MG63 (cell line): ENCODE measurements around the gene ZNF485. TPM values are rescaled to one million over a fixed set of nuclear protein-coding genes. Genes with fewer than 3 reads are reported as not detected.
A peak's percentile ranks its signal among the peaks of the same experiment; 100 is the strongest.

Source experiments
- DNase-seq: peaks from one replicate; pipeline ENCODE4 v3.0.0-alpha.2; 2020
- H3K27me3 ChIP-seq: fragments of 250-450 bp; sonication (Bioruptor Pico); 2 replicates; pipeline ENCODE4 v1.5.1; 2020; ENCODE audit warnings: mild to moderate bottlenecking, moderate library complexity
- H3K36me3 ChIP-seq: fragments of 250-450 bp; sonication (Bioruptor Pico); 2 replicates; pipeline ENCODE4 v1.5.1; 2020; ENCODE audit warnings: mild to moderate bottlenecking, moderate library complexity
- H3K4me3 ChIP-seq: fragments of 250-450 bp; sonication (Bioruptor Pico); 2 replicates; pipeline ENCODE4 v1.5.1; 2020; ENCODE audit warnings: mild to moderate bottlenecking, moderate library complexity
- H3K9me3 ChIP-seq: fragments of 250-450 bp; sonication (Bioruptor Pico); 2 replicates; pipeline ENCODE4 v1.5.1; 2020; ENCODE audit warnings: mild to moderate bottlenecking, moderate library complexity
- total RNA-seq: library from RNA; depleted of rRNA; stranded (reverse); fragments of >200 nt; shearing (Covaris generic); gene quantifications from 2 replicates; pipeline ENCODE4 v1.2.3, GENCODE V29; 2014; ENCODE audit warnings: low replicate concordance; rRNA removed

ZNF485 gene
- total RNA-seq, 1 experiment from 2014 or later: 5.5 TPM

DNA sequence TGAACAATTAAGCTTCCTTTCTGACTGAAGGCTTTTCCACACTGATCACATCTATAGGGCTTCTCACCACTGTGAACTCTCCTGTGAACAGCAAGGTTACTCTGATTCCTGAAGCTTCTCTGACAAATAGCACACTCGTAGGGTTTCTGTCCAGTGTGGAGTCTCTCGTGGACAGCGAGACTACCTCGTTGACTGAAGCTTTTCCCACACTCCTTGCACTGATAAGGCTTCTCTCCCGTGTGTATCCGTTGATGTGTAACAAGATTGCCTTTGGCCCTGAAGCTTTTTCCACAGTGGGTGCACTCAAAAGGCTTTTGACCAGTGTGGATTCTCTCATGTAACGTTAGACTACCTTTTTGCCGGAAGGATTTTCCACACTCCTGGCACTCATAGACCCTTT lies 38.0 kb downstream of the ZNF485 start:
- H3K4me3 ChIP-seq: no peak overlapping the region
- peaks cover 59% of the 10 kb centered on the region for H3K9me3 ChIP-seq
- H3K36me3 ChIP-seq: peaks cover 56% of the 10 kb centered on the region
- no peaks in the 10 kb centered on the region for H3K27me3 ChIP-seq
- no peak for DNase-seq

DNA sequence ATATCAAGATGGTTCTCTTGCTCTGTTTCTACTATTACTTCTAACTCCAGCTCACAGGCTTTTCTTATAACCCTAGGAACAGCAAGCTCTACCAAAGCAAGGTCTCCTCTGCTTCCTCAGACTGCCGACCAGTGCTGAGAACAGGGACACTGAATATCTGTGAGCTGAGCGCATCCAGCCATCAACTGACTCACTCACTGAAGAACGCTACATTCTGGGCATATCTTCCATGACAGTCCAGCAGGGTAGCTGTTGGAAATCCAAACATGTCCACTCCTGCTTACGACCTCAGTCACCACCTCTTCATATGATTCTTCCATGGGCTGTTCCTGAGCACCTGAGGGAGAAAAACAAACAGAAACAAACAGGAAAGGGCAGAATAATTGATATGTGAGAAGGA lies 39.6 kb downstream of the ZNF485 start:
- H3K27me3 ChIP-seq: no peaks in the 10 kb centered on the region
- peaks cover 59% of the 10 kb centered on the region for H3K9me3 ChIP-seq
- H3K4me3 ChIP-seq: no peak overlapping the region
- peaks cover 56% of the 10 kb centered on the region for H3K36me3 ChIP-seq
- DNase-seq: no peak

DNA sequence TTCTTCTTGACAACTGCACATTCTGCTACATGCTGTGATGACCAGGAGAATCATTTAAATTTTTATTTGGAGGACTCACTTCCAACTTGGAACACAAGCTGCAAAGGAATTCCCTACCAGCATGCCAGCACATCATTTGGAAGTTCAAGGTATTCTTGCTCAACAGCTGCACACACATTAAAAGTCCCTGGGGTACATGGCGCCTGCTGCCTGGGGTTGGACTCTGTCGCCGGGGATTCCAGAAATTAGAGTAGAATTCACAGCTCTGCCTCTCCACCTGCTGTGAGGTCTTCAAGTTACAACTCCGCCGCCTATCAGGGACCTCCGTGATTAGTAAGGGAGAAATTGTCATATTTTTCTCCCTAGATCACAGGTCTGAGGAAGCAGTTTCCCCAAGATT lies 41.3 kb downstream of the ZNF485 start:
- peaks cover 52% of the 10 kb centered on the region for H3K9me3 ChIP-seq
- no peak for DNase-seq
- H3K36me3 ChIP-seq: peaks cover 52% of the 10 kb centered on the region
- H3K27me3 ChIP-seq: no peaks in the 10 kb centered on the region
- H3K4me3 ChIP-seq: peak overlapping the region; percentile 63

DNA sequence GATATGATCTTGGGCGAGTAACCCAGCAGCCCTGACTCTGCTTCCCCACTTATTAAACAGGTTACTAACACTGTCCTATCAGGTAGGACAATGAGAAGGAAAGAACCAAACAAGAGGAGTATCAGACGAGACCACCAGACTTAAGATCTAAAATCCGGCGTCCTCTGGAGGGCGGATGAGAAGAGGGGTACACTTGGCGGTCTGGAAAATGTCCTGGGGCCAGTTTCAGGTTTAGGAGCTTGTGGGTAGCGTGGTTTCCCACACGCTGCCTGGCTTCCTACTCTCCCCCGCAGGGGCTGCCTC lies 41.8 kb downstream of the ZNF485 start:
- DNase-seq: no peak
- Histone ChIP-seq H3K9me3 (peaks cover 47% of the 10 kb centered on the region), H3K27me3 (no peaks in the 10 kb centered on the region), H3K36me3 (peaks cover 47% of the 10 kb centered on the region), H3K4me3 (peak overlapping the region; percentile 63)

DNA sequence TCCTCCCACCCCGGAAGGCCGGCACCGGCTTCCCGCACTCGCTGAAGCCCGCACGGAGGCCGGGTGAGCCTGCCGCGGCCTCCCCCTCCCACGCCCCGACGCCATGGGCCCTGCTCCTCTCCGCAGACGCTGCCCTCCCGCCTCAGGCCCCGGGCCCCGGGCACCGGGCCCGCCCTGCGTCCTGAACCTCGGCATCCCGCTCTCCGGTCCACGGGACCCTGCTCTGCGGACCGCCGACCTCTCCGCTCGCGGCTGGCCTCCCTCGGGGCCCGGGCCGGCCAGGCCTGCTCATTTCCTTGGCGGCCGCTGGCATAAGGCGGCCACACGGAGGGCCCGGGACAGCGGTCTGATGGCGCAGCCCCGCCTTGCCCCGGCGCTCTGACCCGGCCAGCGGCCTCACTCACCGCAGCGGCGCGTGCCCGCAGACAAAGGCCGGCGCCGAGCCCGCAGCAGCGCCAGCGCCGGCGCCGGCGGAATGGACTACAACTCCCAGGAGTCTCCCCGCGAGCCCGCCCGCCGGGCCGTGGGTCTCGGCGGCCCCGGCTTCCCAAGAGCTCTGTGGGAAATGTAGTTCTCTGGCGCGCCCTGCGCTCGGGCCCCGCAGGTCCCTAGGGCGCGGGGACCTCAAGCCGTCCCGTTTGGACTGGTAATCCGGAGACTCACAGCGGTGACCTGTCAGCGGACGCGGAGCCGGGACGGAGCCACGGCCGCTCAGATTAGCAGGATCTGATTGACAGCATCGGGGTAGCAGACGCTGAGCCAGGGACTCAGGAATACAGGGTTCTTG lies 42.4 kb downstream of the ZNF485 start, which contains the start of gene ZNF32:
ZNF32 (minus strand) TSS at position 484 of the 787 bp plus-strand sequence. CDS start 2,748 bp downstream, outside the sequence.
- peak; percentile 90 for DNase-seq
- Histone ChIP-seq H3K27me3 (no peaks in the 10 kb centered on the region), H3K4me3 (peak within 1 kb of the TSS; percentile 63), H3K36me3 (peaks cover 42% of the 10 kb centered on the region), H3K9me3 (peaks cover 42% of the 10 kb centered on the region)

DNA sequence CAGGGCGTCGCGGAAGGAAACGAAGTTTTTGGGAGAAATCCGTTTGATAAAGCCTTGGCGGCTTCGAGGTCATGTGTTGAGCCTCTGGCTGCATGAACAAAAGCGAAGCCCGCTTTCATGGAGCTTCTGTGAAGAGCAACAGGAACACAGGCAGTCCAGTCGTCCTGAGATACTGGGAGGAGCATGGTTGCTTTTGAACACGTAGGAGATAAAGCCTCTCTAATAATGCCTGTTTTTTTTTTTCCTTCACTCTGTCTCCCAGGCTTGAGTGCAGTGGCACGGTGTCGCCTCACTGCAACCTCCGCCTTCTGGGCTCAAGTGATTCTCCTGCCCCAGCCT lies 42.9 kb downstream of the ZNF485 start:
- Histone ChIP-seq H3K27me3 (no peaks in the 10 kb centered on the region), H3K9me3 (peaks cover 36% of the 10 kb centered on the region), H3K36me3 (peaks cover 36% of the 10 kb centered on the region), H3K4me3 (peak overlapping the region; percentile 63)
- DNase-seq: no peak

DNA sequence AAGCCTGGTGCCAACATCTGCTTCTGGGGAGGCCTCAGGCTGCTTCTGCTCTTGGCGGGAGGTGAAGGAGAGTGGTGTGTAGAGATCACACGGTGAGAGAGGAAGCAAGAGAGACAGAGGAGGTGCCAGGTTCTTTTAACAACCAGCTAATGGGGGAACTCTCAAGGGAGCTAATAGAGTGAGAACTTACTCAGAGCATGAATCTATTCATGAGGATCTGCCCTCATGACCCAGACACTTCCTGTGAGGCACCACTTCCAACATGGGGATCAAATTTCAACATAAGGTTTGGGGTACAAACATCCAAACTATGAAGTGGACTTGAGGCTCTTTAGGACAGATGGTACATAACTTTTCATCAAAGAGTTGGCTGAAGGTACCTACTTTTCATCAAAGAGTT lies 47.5 kb downstream of the ZNF485 start:
- Histone ChIP-seq H3K27me3 (no peaks in the 10 kb centered on the region), H3K36me3 (no peaks in the 10 kb centered on the region), H3K9me3 (no peaks in the 10 kb centered on the region), H3K4me3 (no peak overlapping the region)
- no peak for DNase-seq

DNA sequence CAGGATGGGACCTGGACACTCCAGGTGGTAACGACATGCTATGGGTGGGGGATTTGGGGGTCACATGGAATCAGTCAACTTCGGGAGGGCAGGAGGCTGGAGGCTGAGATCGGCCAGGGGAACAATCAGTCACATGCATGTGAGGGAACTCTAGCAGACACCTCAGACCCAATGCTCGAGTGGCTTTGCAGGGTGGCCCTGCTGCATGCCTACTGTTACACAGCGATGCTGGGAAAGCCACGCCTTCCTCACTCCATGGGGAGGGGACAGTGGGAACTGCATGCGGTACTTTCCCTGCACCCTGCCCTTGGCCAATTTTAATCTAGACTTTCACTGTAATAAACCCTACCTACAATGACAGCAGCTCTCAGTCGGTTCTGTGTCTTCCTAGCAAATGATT lies 49.1 kb downstream of the ZNF485 start:
- H3K4me3 ChIP-seq: no peak overlapping the region
- H3K36me3 ChIP-seq: no peaks in the 10 kb centered on the region
- no peaks in the 10 kb centered on the region for H3K9me3 ChIP-seq
- no peaks in the 10 kb centered on the region for H3K27me3 ChIP-seq
- DNase-seq: no peak

DNA sequence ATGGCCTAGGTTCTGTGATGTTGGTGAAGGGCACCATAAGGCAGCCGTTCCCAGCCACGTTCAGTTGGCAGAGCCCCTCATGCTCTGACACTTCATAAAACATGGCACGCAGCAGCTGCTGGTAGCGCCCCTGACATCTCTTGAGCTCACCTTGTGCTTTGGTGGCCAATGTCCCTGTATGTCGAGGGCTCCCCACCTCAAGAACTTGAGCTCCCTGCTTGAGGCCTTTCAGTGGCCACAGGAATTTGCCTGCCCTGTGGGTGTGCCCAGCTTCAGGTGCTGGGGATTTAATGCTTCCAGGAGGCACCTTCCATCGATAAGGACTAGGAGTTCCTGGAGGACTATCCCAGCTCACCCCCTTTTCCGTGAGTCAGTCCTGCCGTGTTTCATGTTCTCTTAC lies 52.0 kb downstream of the ZNF485 start:
- Histone ChIP-seq H3K27me3 (no peaks in the 10 kb centered on the region), H3K36me3 (no peaks in the 10 kb centered on the region), H3K4me3 (no peak overlapping the region), H3K9me3 (no peaks in the 10 kb centered on the region)
- DNase-seq: no peak

DNA sequence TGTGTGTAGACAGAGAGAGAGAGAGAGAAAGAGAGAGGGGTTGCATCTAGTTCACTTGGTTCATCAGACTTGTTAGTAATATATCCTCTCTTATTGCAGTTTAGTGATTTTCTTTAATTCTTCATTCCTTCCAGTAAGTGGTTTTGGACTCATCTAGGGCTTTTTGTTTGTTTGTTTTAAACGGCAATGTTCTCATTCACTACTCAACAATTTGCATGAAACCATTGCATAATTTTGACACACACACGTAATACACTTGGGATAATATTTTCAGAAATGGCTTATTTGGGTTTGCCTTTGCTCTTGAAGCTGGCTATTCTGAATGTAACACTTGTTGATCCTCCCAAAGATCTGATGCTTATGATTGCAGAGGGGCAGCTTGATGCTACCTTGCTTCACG lies 58.8 kb downstream of the ZNF485 start:
- DNase-seq: no peak
- H3K9me3 ChIP-seq: no peaks in the 10 kb centered on the region
- no peaks in the 10 kb centered on the region for H3K36me3 ChIP-seq
- H3K27me3 ChIP-seq: no peaks in the 10 kb centered on the region
- no peak overlapping the region for H3K4me3 ChIP-seq

DNA sequence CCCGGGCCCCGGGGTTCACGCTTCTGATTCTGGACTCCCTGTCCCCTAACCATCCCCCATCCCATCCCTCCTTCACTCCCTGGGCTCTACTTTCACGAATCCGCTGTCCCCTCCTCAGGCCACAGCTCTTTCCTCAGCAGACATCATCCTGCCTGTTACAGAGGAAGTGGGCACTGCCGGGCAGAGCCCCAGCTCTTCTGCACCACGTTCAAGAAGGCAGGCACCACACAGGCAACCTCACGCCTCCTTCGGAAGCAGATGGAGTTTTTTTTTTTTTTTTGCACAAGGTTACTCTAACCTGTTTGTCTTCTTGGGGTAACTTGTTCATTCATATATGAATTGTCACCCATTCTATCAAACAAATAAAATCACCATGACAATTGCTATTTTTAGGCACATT lies 60.3 kb downstream of the ZNF485 start:
- no peaks in the 10 kb centered on the region for H3K27me3 ChIP-seq
- no peaks in the 10 kb centered on the region for H3K36me3 ChIP-seq
- no peak for DNase-seq
- no peak overlapping the region for H3K4me3 ChIP-seq
- no peaks in the 10 kb centered on the region for H3K9me3 ChIP-seq

DNA sequence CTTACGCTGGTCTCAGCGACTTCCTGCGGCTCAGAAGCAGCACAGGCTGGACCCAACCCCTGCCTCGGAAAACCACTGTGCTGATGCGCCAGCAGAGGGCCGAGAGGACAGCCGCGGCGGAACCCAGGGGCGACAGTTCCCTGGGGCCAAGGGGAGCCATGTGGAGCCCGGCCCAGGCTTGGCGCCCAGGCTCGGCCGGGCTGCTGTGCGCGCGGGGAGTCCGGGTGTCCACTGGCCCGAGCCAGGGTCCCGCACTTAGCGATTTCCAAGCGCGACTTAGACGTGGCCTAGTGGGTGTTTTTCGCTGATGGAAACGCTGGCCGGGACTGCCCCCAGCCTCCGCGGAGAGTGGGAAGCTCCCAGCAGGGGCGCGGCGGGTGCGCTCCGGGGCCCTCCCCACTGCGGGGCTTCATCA lies 61.1 kb downstream of the ZNF485 start:
- no peak for DNase-seq
- Histone ChIP-seq H3K9me3 (no peaks in the 10 kb centered on the region), H3K27me3 (no peaks in the 10 kb centered on the region), H3K36me3 (no peaks in the 10 kb centered on the region), H3K4me3 (no peak overlapping the region)

Other genes with a start within 250 kb of the ZNF485 start
- not detected in 2 replicates for gene FXYD4, start 234.8 kb upstream of the ZNF485 start, total RNA-seq
- gene HNRNPF, start 197.3 kb upstream of the ZNF485 start, total RNA-seq: 286 and 294 TPM in 2 replicates
- gene ZNF487, start 169.3 kb upstream of the ZNF485 start, total RNA-seq: 1.3 and 5.4 TPM in 2 replicates
- 9.2 and 11.0 TPM in 2 replicates for gene ZNF239, start 31.8 kb upstream of the ZNF485 start, total RNA-seq
- gene ZNF32, start 42.4 kb downstream of the ZNF485 start, total RNA-seq: 70.6 and 72.7 TPM in 2 replicates